ENCODE measurements around the gene RCBTB1.
"Not testable (repeated sequence)": the region's sequence is repeated elsewhere in the genome, so short reads cannot be mapped to it uniquely, and the experiment has no call there.

RCBTB1 gene

DNA sequence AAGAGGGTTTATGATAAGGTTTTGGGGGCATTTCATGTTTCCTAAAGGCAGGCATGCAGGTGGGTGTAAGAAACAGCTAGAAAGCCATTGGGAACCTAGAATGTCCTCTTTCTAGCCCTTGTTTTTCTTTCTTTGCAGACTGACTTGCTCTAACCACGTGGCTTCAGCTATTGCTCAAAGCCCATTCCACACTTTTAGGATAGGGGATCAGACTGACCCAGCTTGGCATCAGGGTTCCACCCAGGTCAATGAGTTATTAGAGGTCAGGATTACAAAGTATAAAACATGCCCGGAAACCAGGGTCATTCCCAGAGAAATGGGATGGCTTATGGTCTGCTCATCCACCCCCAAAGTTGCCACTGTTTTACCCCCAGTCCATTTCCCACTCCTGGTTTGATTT is 72.8 kb downstream of the RCBTB1 start:
- TF ChIP-seq SUZ12 (IDR thresholded peaks at IDR 0.05; ENCODE audit: extremely low read depth, insufficient read depth, insufficient read length): no peak
- no peak for TF ChIP-seq YY1 (IDR thresholded peaks at IDR 0.05; ENCODE audit: insufficient read depth, insufficient read length)
- TF ChIP-seq ZNF274 (IDR thresholded peaks at IDR 0.05; ENCODE audit: low read depth, low read length): no peak
- Histone ChIP-seq H3K9me3 (ENCODE audit: insufficient read depth, low read length) (no peaks in the 10 kb centered on the region), H3K9ac (ENCODE audit: insufficient read length, low read depth) (no peak overlapping the region), H3K4me3 (ENCODE audit: insufficient read length, low read depth) (no peak overlapping the region), H3K36me3 (ENCODE audit: insufficient read depth, insufficient read length, low read length) (no peaks in the 10 kb centered on the region), H3K27me3 (ENCODE audit: insufficient read depth, insufficient read length) (no peaks in the 10 kb centered on the region), H3K4me1 (ENCODE audit: insufficient read depth, insufficient read length) (no peaks in the 10 kb centered on the region)
- DNase-seq (ENCODE audit: low read depth, low spot score): no peak

DNA sequence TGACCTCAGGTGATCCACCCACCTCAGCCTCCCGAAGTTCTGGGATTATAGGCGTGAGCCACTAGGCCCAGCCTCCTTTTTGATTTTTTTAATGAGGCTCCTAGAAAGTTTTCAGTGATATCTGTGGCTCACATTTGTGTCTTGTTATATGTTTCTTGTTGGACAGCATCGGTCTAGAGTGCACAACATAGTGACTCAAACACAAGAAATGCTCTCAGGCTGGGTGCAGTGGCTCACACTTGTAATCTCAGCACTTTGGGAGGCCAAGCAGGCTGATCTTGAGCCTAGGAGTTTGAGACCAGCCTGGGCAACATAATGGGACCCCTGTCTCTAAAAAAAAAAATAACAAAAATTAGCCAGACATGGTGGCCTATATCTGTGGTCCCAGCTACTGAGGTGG is 81.4 kb downstream of the RCBTB1 start:
- H3K27me3 ChIP-seq (ENCODE audit: insufficient read depth, insufficient read length): no peaks in the 10 kb centered on the region
- H3K4me1 ChIP-seq (ENCODE audit: insufficient read depth, insufficient read length): no peaks in the 10 kb centered on the region
- TF ChIP-seq ZNF274 (IDR thresholded peaks at IDR 0.05; ENCODE audit: low read depth, low read length) (no peak), SUZ12 (IDR thresholded peaks at IDR 0.05; ENCODE audit: extremely low read depth, insufficient read depth, insufficient read length) (no peak), YY1 (IDR thresholded peaks at IDR 0.05; ENCODE audit: insufficient read depth, insufficient read length) (no peak)
- no peak overlapping the region for H3K4me3 ChIP-seq (ENCODE audit: insufficient read length, low read depth)
- H3K9me3 ChIP-seq (ENCODE audit: insufficient read depth, low read length): no peaks in the 10 kb centered on the region
- no peak for DNase-seq (ENCODE audit: low read depth, low spot score)
- H3K9ac ChIP-seq (ENCODE audit: insufficient read length, low read depth): no peak overlapping the region
- no peaks in the 10 kb centered on the region for H3K36me3 ChIP-seq (ENCODE audit: insufficient read depth, insufficient read length, low read length)

DNA sequence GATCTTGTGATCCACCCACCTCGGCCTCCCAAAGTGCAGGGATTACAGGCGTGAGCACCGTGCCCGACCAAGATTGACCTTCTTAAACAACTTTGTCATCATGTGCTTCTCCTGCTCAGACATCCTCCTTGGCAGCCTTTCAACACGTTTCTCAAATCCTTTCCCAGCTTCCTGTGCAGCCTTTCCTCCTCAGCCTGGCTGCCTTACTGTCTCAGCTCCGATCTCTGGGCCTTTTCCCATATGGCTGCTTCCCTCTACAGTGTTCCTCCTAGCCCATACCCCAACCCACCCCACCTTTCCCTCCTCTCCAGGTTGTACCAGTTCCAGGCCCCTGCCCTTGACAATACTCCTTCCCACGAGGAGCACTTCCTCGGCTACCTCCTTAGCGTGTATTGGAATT is 82.4 kb downstream of the RCBTB1 start:
- no peak overlapping the region for H3K9ac ChIP-seq (ENCODE audit: insufficient read length, low read depth)
- no peak for TF ChIP-seq SUZ12 (IDR thresholded peaks at IDR 0.05; ENCODE audit: extremely low read depth, insufficient read depth, insufficient read length)
- no peak for TF ChIP-seq ZNF274 (IDR thresholded peaks at IDR 0.05; ENCODE audit: low read depth, low read length)
- no peak for TF ChIP-seq YY1 (IDR thresholded peaks at IDR 0.05; ENCODE audit: insufficient read depth, insufficient read length)
- H3K4me3 ChIP-seq (ENCODE audit: insufficient read length, low read depth): no peak overlapping the region
- H3K27me3 ChIP-seq (ENCODE audit: insufficient read depth, insufficient read length): no peaks in the 10 kb centered on the region
- no peaks in the 10 kb centered on the region for H3K9me3 ChIP-seq (ENCODE audit: insufficient read depth, low read length)
- no peaks in the 10 kb centered on the region for H3K36me3 ChIP-seq (ENCODE audit: insufficient read depth, insufficient read length, low read length)
- no peak for DNase-seq (ENCODE audit: low read depth, low spot score)
- H3K4me1 ChIP-seq (ENCODE audit: insufficient read depth, insufficient read length): no peaks in the 10 kb centered on the region

DNA sequence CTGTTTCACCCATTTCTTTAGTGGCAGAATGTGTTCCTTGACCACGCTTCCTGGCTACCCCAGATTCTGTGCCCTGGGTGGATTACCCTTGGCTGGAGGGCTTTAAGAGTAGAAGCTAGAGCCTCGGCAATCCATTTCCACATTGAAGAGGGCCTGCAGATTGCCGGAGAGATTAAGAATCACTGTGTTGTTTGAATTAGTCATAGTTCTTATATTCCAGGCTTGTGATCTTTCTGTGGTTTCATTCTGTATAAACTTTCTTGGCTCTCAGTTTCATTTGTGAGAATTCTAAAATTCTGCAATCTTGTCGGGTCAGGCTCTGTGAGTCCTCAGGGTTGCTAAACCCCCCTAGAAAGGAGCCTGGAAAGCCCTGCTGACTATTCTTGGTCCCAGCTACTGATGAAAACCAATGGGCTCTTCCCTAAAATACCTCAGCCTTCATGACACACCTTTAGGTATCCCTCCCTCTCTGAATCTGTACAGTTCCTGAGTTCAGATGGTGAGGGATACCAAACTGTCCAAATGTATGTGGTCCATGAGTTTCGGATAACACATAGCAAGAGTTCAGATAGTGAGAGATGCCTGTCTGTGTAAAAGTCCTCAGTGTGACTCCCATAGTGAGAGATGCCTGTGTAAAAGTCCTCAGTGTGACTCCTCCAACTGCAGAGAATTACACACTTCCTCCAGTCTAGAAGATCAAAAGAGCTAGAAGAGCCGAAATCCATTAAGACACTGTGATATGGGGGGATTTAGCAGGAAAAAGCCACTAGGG is 85.3 kb downstream of the RCBTB1 start:
- no peak overlapping the region for H3K4me3 ChIP-seq (ENCODE audit: insufficient read length, low read depth)
- no peak overlapping the region for H3K9ac ChIP-seq (ENCODE audit: insufficient read length, low read depth)
- H3K36me3 ChIP-seq (ENCODE audit: insufficient read depth, insufficient read length, low read length): no peaks in the 10 kb centered on the region
- no peak for DNase-seq (ENCODE audit: low read depth, low spot score)
- no peaks in the 10 kb centered on the region for H3K9me3 ChIP-seq (ENCODE audit: insufficient read depth, low read length)
- H3K4me1 ChIP-seq (ENCODE audit: insufficient read depth, insufficient read length): no peaks in the 10 kb centered on the region
- H3K27me3 ChIP-seq (ENCODE audit: insufficient read depth, insufficient read length): no peaks in the 10 kb centered on the region
- TF ChIP-seq SUZ12 (IDR thresholded peaks at IDR 0.05; ENCODE audit: extremely low read depth, insufficient read depth, insufficient read length): no peak

DNA sequence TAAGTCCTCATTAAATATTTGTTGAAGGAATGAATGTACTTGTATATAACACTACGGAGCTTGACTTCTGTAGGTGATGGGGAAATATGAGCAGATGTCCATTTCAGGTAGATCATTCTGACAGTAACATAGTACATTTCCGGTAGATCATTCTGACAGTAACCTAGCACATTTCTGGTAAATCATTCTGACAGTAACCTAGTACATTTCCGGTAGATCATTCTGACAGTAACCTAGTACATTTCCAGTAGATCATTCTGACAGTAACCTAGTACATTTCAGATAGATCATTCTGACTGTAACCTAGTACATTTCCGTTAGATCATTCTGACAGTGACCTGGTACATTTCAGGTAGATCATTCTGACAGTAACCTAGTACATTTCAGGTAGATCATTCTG is 87.2 kb downstream of the RCBTB1 start:
- Histone ChIP-seq H3K9me3 (ENCODE audit: insufficient read depth, low read length) (no peaks in the 10 kb centered on the region), H3K4me1 (ENCODE audit: insufficient read depth, insufficient read length) (no peaks in the 10 kb centered on the region), H3K27me3 (ENCODE audit: insufficient read depth, insufficient read length) (no peaks in the 10 kb centered on the region), H3K36me3 (ENCODE audit: insufficient read depth, insufficient read length, low read length) (no peaks in the 10 kb centered on the region), H3K4me3 (ENCODE audit: insufficient read length, low read depth) (no peak overlapping the region), H3K9ac (ENCODE audit: insufficient read length, low read depth) (no peak overlapping the region)
- DNase-seq (ENCODE audit: low read depth, low spot score): no peak
- TF ChIP-seq SUZ12 (IDR thresholded peaks at IDR 0.05; ENCODE audit: extremely low read depth, insufficient read depth, insufficient read length) (no peak), ZNF274 (IDR thresholded peaks at IDR 0.05; ENCODE audit: low read depth, low read length) (no peak), YY1 (IDR thresholded peaks at IDR 0.05; ENCODE audit: insufficient read depth, insufficient read length) (no peak)

DNA sequence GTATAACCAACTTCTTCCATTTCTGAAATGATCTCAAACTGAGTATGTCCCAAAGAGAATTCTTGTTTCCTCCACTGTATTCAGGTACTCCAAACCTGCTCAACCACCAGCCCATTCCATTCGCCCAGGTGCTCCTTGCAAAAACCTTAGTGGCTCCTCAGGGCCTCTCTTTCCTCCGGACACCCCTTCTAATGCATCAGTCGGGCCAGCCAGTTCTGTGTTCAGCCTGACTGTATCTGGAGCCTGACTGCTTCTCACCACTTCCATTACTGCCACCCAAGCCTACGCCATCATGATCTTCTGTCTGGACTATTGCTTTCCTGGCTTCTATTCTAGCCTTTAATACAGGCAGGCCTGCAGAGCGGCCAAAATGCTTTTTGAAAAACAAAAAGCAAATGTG is 88.1 kb downstream of the RCBTB1 start:
- no peaks in the 10 kb centered on the region for H3K27me3 ChIP-seq (ENCODE audit: insufficient read depth, insufficient read length)
- no peak overlapping the region for H3K9ac ChIP-seq (ENCODE audit: insufficient read length, low read depth)
- H3K36me3 ChIP-seq (ENCODE audit: insufficient read depth, insufficient read length, low read length): no peaks in the 10 kb centered on the region

DNA sequence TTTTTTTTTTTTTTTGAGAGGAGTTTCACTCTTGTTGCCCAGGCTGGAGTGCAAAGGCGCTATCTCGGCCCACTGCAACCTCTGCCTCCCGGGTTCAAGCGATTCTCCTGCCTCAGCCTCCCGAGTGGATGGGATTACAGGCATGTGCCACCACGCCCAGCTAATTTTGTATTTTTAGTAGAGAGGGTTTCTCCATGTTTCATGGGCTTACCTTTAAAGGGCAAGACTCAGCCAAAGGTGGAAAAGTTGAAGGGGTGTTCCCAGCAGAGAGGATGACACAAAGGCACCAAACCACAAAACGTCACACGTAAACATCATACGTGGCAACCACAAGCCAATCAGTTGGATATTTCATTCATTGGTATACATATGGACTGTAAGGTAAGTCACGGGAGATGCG is 88.5 kb downstream of the RCBTB1 start:
- H3K4me1 ChIP-seq (ENCODE audit: insufficient read depth, insufficient read length); H3K4me3 ChIP-seq (ENCODE audit: insufficient read length, low read depth); H3K9me3 ChIP-seq (ENCODE audit: insufficient read depth, low read length); H3K36me3 ChIP-seq (ENCODE audit: insufficient read depth, insufficient read length, low read length); DNase-seq (ENCODE audit: low read depth, low spot score); H3K9ac ChIP-seq (ENCODE audit: insufficient read length, low read depth); H3K27me3 ChIP-seq (ENCODE audit: insufficient read depth, insufficient read length): not testable (repeated sequence)

More for the DNA sequence above, 88.1 kb downstream of the RCBTB1 start:
- no peak overlapping the region for H3K4me3 ChIP-seq (ENCODE audit: insufficient read length, low read depth)
- H3K9me3 ChIP-seq (ENCODE audit: insufficient read depth, low read length): no peaks in the 10 kb centered on the region
- no peaks in the 10 kb centered on the region for H3K4me1 ChIP-seq (ENCODE audit: insufficient read depth, insufficient read length)
- TF ChIP-seq SUZ12 (IDR thresholded peaks at IDR 0.05; ENCODE audit: extremely low read depth, insufficient read depth, insufficient read length) (no peak), YY1 (IDR thresholded peaks at IDR 0.05; ENCODE audit: insufficient read depth, insufficient read length) (no peak), ZNF274 (IDR thresholded peaks at IDR 0.05; ENCODE audit: low read depth, low read length) (no peak)
- no peak for DNase-seq (ENCODE audit: low read depth, low spot score)
